DOHH2 (cell line): Measurements from ENCODE around the gene PCNX4.

Experiments
- H3F3A ChIP-seq: fragments of 200-600 bp; sonication (generic), shearing (Covaris generic); 2 replicates; pipeline ENCODE4 v1.6.0; 2016; ENCODE audit warnings: antibody characterized with exemption, mild to moderate bottlenecking; ENCODE audit not compliant: control insufficient read depth, insufficient read depth
- H3K27ac ChIP-seq: fragments of 200-600 bp; sonication (generic); 2 replicates; pipeline ENCODE4 v1.5.1; 2014; ENCODE audit warnings: low read depth, mild to moderate bottlenecking, low read length, moderate library complexity
- H3K27me3 ChIP-seq: fragments of 200-600 bp; sonication (generic); 2 replicates; pipeline ENCODE4 v1.6.1; 2014; ENCODE audit warnings: mild to moderate bottlenecking, low read length, mixed read lengths; ENCODE audit not compliant: control insufficient read depth
- H3K36me3 ChIP-seq: fragments of 200-600 bp; sonication (generic); 2 replicates; pipeline ENCODE4 v1.6.1; 2014; ENCODE audit warnings: mild to moderate bottlenecking, low read length, moderate library complexity, mixed read lengths; ENCODE audit not compliant: control insufficient read depth
- H3K4me1 ChIP-seq: fragments of 200-600 bp; sonication (generic); 2 replicates; pipeline ENCODE4 v1.6.1; 2014; ENCODE audit warnings: mild to moderate bottlenecking, low read length, mixed read lengths; ENCODE audit not compliant: control insufficient read depth
- H3K4me2 ChIP-seq: fragments of 200-600 bp; sonication (generic); 2 replicates; pipeline ENCODE4 v1.6.0; 2014; ENCODE audit warnings: mild to moderate bottlenecking, low read length, moderate library complexity
- H3K4me3 ChIP-seq: fragments of 200-600 bp; sonication (generic); 2 replicates; pipeline ENCODE4 v1.5.1; 2014; ENCODE audit warnings: mild to moderate bottlenecking, low read length, mixed read lengths
- H3K79me2 ChIP-seq: fragments of 200-600 bp; sonication (generic); 2 replicates; pipeline ENCODE4 v1.6.1; 2014; ENCODE audit warnings: mild to moderate bottlenecking, low read length, mixed read lengths; ENCODE audit not compliant: control insufficient read depth
- H3K9me2 ChIP-seq: fragments of 200-600 bp; sonication (generic); replicated peaks from 2 replicates; pipeline ENCODE4 v1.6.1; 2014; ENCODE audit warnings: mild to moderate bottlenecking, low read length, mixed read lengths; ENCODE audit not compliant: control insufficient read depth
- H3K9me3 ChIP-seq: fragments of 200-600 bp; sonication (generic); 2 replicates; pipeline ENCODE4 v1.6.1; 2014; ENCODE audit warnings: antibody characterized with exemption, low read length, mixed read lengths; ENCODE audit not compliant: control insufficient read depth, insufficient read depth
- H4K20me1 ChIP-seq: fragments of 200-600 bp; sonication (generic); 2 replicates; pipeline ENCODE4 v1.6.0; 2014; ENCODE audit warnings: low read depth, mild to moderate bottlenecking, antibody characterized with exemption, low read length, moderate library complexity; ENCODE audit not compliant: control insufficient read depth, insufficient read depth
- CTCF ChIP-seq: fragments of 200-600 bp; sonication (generic); IDR thresholded peaks from one replicate; pipeline ENCODE4 v1.5.1; 2014; ENCODE audit warnings: antibody characterized with exemption, mild to moderate bottlenecking, low read depth, low read length; ENCODE audit not compliant: poor library complexity, severe bottlenecking
- EZH2phosphoT487 ChIP-seq: fragments of 200-600 bp; sonication (generic); IDR thresholded peaks from 2 replicates; pipeline ENCODE4 v1.6.1; 2017; ENCODE audit warnings: borderline replicate concordance, mild to moderate bottlenecking, antibody characterized with exemption, low read length, moderate library complexity, mixed read lengths

PCNX4 gene

GRCh38 chr14:60214003-60214402, 122.3 kb downstream of the PCNX4 start:
- Histone ChIP-seq H3K4me1 (no peaks in the 10 kb centered on the region; the same call in 1 of the 2 replicates), H3K9me3 (no peaks in the 10 kb centered on the region), H3K27ac (no peak overlapping the region), H3K4me2 (no peak overlapping the region), H3K36me3 (no peaks in the 10 kb centered on the region), H3K27me3 (no peaks in the 10 kb centered on the region), H4K20me1 (no peaks in the 10 kb centered on the region), H3K4me3 (no peak overlapping the region), H3K79me2 (no peaks in the 10 kb centered on the region), H3K9me2 (no peaks in the 10 kb centered on the region), H3F3A (no peaks in the 10 kb centered on the region)
- no peak for TF ChIP-seq EZH2phosphoT487
- TF ChIP-seq CTCF, result no peak

GRCh38 chr14:60214415-60215126, 122.8 kb downstream of the PCNX4 start:
- Histone ChIP-seq H4K20me1 (no peaks in the 10 kb centered on the region), H3K4me1 (no peaks in the 10 kb centered on the region; the same call in 1 of the 2 replicates), H3K4me3 (no peak overlapping the region), H3K9me2 (no peaks in the 10 kb centered on the region), H3K27ac (no peak overlapping the region), H3K4me2 (no peak overlapping the region), H3K9me3 (no peaks in the 10 kb centered on the region), H3F3A (no peaks in the 10 kb centered on the region), H3K79me2 (no peaks in the 10 kb centered on the region), H3K36me3 (no peaks in the 10 kb centered on the region), H3K27me3 (no peaks in the 10 kb centered on the region)
- no peak for TF ChIP-seq CTCF
- no peak for TF ChIP-seq EZH2phosphoT487

- Histone ChIP-seq H3K4me3 (no peak overlapping the region), H3K4me1 (no peaks in the 10 kb centered on the region; the same call in 1 of the 2 replicates), H3K4me2 (no peak overlapping the region), H3F3A (no peaks in the 10 kb centered on the region), H3K36me3 (no peaks in the 10 kb centered on the region), H3K27me3 (no peaks in the 10 kb centered on the region), H3K9me2 (no peaks in the 10 kb centered on the region), H3K79me2 (no peaks in the 10 kb centered on the region), H3K27ac (no peak overlapping the region), H3K9me3 (no peaks in the 10 kb centered on the region), H4K20me1 (no peaks in the 10 kb centered on the region)
- TF ChIP-seq EZH2phosphoT487 (no peak), CTCF (no peak)
Observed at GRCh38 chr14:60215127-60215444, 123.4 kb downstream of the PCNX4 start.
